ENCODE data around the gene MBNL1.

The MBNL1 gene

GRCh38 chr3:152486364-152486763 is 217.6 kb downstream of the MBNL1 start:
- in situ Hi-C loops (cut with MboI; ENCODE audit: low sequenced_read_pairs, unreplicated experiment), result no loop called here
- no peak for DNase-seq (ENCODE audit: low spot score)
- no peak for TF ChIP-seq CTCF (IDR thresholded peaks at IDR 0.05; ENCODE audit: borderline replicate concordance, control extremely low read depth, extremely low read depth, insufficient read depth, missing control alignments)

- TF ChIP-seq CTCF (IDR thresholded peaks at IDR 0.05; ENCODE audit: borderline replicate concordance, control extremely low read depth, extremely low read depth, insufficient read depth, missing control alignments), result no peak
- no peak for DNase-seq (ENCODE audit: low spot score)
- in situ Hi-C loops (cut with MboI; ENCODE audit: low sequenced_read_pairs, unreplicated experiment), result no loop called here
Measured at GRCh38 chr3:152488449-152488848, 219.7 kb downstream of the MBNL1 start.

- no peak for TF ChIP-seq CTCF (IDR thresholded peaks at IDR 0.05; ENCODE audit: borderline replicate concordance, control extremely low read depth, extremely low read depth, insufficient read depth, missing control alignments)
- in situ Hi-C loops (cut with MboI; ENCODE audit: low sequenced_read_pairs, unreplicated experiment), result no loop called here
- DNase-seq (ENCODE audit: low spot score), result no peak
Measured at GRCh38 chr3:152491922-152492321, 223.2 kb downstream of the MBNL1 start.

- no peak for TF ChIP-seq CTCF (IDR thresholded peaks at IDR 0.05; ENCODE audit: borderline replicate concordance, control extremely low read depth, extremely low read depth, insufficient read depth, missing control alignments)
- no peak for DNase-seq (ENCODE audit: low spot score)
- in situ Hi-C loops (cut with MboI; ENCODE audit: low sequenced_read_pairs, unreplicated experiment), result no loop called here
Measured at GRCh38 chr3:152496286-152496685, 227.6 kb downstream of the MBNL1 start.

- in situ Hi-C loops (cut with MboI; ENCODE audit: low sequenced_read_pairs, unreplicated experiment), result no loop called here
- no peak for DNase-seq (ENCODE audit: low spot score)
- TF ChIP-seq CTCF (IDR thresholded peaks at IDR 0.05; ENCODE audit: borderline replicate concordance, control extremely low read depth, extremely low read depth, insufficient read depth, missing control alignments), result no peak
Measured at GRCh38 chr3:152496716-152497115, 228.0 kb downstream of the MBNL1 start.

GRCh38 chr3:152497457-152497856 is 228.7 kb downstream of the MBNL1 start:
- no peak for TF ChIP-seq CTCF (IDR thresholded peaks at IDR 0.05; ENCODE audit: borderline replicate concordance, control extremely low read depth, extremely low read depth, insufficient read depth, missing control alignments)
- DNase-seq (ENCODE audit: low spot score), result no peak
- in situ Hi-C loops (cut with MboI; ENCODE audit: low sequenced_read_pairs, unreplicated experiment), result no loop called here

- no peak for TF ChIP-seq CTCF (IDR thresholded peaks at IDR 0.05; ENCODE audit: borderline replicate concordance, control extremely low read depth, extremely low read depth, insufficient read depth, missing control alignments)
Measured at GRCh38 chr3:152497890-152498289, 229.2 kb downstream of the MBNL1 start.

More at GRCh38 chr3:152497890-152498289, 229.2 kb downstream of the MBNL1 start:
- in situ Hi-C loops (cut with MboI; ENCODE audit: low sequenced_read_pairs, unreplicated experiment), result no loop called here
- no peak for DNase-seq (ENCODE audit: low spot score)

Data from GM13976 (cell line).